ENCODE data around the gene PPP1CB. TPM values are rescaled to one million over a fixed set of nuclear protein-coding genes. Genes with fewer than 3 reads are reported as not detected.

PPP1CB gene
- total RNA-seq, 1 donor from 2014 or later = 196 TPM

DNA sequence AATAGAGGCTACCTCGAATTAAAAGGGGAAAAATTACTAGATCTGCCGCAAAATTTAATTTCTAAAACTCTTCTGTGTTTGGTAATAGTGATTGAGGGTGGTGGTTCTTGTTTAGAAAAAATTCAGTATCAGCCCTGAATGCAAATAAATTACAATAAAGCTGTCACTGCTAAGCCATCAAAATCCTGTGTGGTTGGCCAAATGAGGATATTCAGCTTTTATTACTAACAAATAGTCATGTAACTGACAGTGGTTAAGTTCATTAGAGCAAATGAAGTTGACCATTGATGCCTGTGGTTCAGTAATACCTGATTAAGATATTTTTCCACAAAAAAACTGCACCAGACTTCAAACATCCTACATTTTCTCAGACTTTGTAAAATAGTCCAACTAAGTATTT, 14.4 kb downstream of the PPP1CB start:
- H3K4me1 ChIP-seq = peaks cover 22 to 79% of the 10 kb centered on the region in 2 donors
- peaks cover 5 to 12% of the 10 kb centered on the region in 2 donors for H3K36me3 ChIP-seq
- TF ChIP-seq, protein P1, sequence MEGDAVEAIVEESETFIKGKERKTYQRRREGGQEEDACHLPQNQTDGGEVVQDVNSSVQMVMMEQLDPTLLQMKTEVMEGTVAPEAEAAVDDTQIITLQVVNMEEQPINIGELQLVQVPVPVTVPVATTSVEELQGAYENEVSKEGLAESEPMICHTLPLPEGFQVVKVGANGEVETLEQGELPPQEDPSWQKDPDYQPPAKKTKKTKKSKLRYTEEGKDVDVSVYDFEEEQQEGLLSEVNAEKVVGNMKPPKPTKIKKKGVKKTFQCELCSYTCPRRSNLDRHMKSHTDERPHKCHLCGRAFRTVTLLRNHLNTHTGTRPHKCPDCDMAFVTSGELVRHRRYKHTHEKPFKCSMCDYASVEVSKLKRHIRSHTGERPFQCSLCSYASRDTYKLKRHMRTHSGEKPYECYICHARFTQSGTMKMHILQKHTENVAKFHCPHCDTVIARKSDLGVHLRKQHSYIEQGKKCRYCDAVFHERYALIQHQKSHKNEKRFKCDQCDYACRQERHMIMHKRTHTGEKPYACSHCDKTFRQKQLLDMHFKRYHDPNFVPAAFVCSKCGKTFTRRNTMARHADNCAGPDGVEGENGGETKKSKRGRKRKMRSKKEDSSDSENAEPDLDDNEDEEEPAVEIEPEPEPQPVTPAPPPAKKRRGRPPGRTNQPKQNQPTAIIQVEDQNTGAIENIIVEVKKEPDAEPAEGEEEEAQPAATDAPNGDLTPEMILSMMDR (IDR thresholded peaks at IDR 0.05) = no peak
- H3K27ac ChIP-seq = no peak overlapping the region
- no peak for DNase-seq (ENCODE audit: low spot score in 2 of 2)
- no peaks in the 10 kb centered on the region for H3K27me3 ChIP-seq
- intact Hi-C loops (cut with DNase I) = loop anchor here (5.0 kb wide), 1 partner anchor 41 kb away; no protein-coding TSS in a partner anchor
- H3K4me3 ChIP-seq = peak overlapping the region in 1 of 2 donors; percentile 41
- no peaks in the 10 kb centered on the region for H3K9me3 ChIP-seq

DNA sequence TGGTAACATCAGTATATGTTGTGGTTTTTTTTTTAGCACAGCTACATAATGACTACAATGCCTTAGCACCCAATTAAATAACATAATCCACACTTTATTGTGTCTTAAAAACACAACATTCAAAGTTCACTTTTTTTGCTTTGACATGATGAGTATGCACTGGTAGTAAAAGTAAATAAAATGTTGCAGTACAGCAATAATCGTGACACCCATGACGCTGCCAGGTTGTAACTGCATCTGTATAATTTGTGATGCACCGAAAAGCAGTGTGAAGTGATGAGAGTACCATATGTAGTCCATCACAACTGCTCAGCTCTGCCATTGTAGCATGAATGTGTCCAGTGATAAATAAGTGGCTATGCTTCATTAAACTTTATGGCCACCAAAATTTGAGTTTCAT, 15.7 kb downstream of the PPP1CB start:
- Histone ChIP-seq H3K9me3 (no peaks in the 10 kb centered on the region), H3K4me1 (peaks cover 18 to 80% of the 10 kb centered on the region in 2 donors), H3K27me3 (no peaks in the 10 kb centered on the region), H3K36me3 (peaks cover 0 to 7% of the 10 kb centered on the region in 2 donors), H3K27ac (peak overlapping the region in 1 of 2 donors; percentile 10), H3K4me3 (no peak overlapping the region)
- no peak for DNase-seq (ENCODE audit: low spot score in 2 of 2)
- TF ChIP-seq, protein P1 (IDR thresholded peaks at IDR 0.05) = no peak
- intact Hi-C loops (cut with DNase I) = loop anchor here (5.0 kb wide), 1 partner anchor 40 kb away; no protein-coding TSS in a partner anchor

DNA sequence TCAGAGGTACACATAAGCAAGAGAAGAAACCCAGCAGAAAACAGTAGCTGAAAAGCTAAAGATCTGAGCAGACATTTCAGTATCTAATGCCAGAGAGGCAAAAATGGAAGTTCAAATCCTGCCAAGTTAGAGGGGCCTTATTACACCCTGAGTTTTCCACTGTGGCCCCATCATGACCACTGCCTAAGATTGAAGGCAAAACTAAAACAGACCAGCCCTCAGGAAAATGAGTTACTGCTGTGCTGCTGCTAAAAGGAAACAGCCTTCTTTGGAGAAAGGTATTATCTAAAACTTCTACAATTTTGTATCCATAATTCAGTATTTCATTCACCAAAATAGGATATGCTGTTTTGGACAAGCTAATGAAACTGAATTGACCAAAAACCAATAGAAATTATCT, 16.8 kb downstream of the PPP1CB start:
- peaks cover 18 to 84% of the 10 kb centered on the region in 2 donors for H3K4me1 ChIP-seq
- no peaks in the 10 kb centered on the region for H3K27me3 ChIP-seq
- TF ChIP-seq, protein P1 (IDR thresholded peaks at IDR 0.05) = no peak
- peak overlapping the region; percentile 10 to 34 for H3K27ac ChIP-seq
- no peaks in the 10 kb centered on the region for H3K9me3 ChIP-seq
- H3K36me3 ChIP-seq = peaks cover 0 to 7% of the 10 kb centered on the region in 2 donors
- no peak overlapping the region for H3K4me3 ChIP-seq
- no peak for DNase-seq (ENCODE audit: low spot score in 2 of 2)
- intact Hi-C loops (cut with DNase I) = loop anchor here (5.0 kb wide), 1 partner anchor 39 kb away; no protein-coding TSS in a partner anchor

DNA sequence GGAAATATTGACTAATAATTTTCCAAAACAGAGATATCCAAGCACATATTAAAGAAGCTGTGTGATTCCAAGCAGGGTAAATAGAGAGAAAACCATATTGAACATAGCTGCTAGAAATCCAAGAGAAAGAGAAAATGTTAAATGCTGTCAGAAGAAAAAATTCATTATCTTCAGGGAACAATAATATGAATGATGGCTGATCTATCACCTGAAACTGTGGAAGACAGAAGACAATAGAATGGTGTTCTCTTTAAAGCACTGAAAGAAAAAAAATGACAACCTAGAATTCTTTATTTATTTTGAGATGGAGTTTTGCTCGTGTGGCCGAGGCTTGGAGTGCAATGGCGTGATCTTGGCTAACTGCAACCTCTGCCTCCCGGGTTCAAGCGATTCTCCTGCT, 17.3 kb downstream of the PPP1CB start:
- intact Hi-C loops (cut with DNase I) = loop anchor here (5.0 kb wide), 1 partner anchor 38 kb away; no protein-coding TSS in a partner anchor
- Histone ChIP-seq H3K36me3 (peaks cover 0 to 3% of the 10 kb centered on the region in 2 donors), H3K27ac (peak overlapping the region in 1 of 2 donors; percentile 10), H3K4me3 (no peak overlapping the region), H3K4me1 (peaks cover 15 to 81% of the 10 kb centered on the region in 2 donors), H3K9me3 (no peaks in the 10 kb centered on the region), H3K27me3 (no peaks in the 10 kb centered on the region)
- DNase-seq (ENCODE audit: low spot score in 2 of 2) = no peak
- TF ChIP-seq, protein P1 (IDR thresholded peaks at IDR 0.05) = no peak

DNA sequence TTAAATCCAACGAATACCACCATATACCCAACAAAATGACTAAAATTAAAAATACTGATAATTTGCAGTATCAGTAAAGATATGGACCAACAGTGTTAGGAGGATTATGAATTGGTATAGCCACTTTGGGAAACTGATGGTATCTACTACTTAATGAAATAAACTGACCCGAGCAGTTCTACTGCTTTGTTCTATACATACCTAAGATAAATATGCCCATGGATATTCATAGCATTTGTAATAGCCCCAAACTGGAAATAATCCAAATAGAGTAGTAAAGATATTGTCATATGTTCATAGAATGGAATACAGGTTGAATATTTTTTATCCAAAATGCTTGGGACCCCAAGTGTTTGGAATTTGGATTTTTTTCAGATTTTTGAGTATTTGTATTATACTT, 20.7 kb downstream of the PPP1CB start:
- no peak for DNase-seq (ENCODE audit: low spot score in 2 of 2)
- H3K27me3 ChIP-seq = no peaks in the 10 kb centered on the region
- H3K27ac ChIP-seq = no peak overlapping the region
- intact Hi-C loops (cut with DNase I) = no loop called here
- no peak overlapping the region for H3K4me3 ChIP-seq
- TF ChIP-seq, protein P1 (IDR thresholded peaks at IDR 0.05) = no peak
- H3K9me3 ChIP-seq = no peaks in the 10 kb centered on the region
- peaks cover 4% of the 10 kb centered on the region in 2 donors for H3K36me3 ChIP-seq
- peaks cover 12 to 76% of the 10 kb centered on the region in 2 donors for H3K4me1 ChIP-seq
